Natural killer cell (primary cell): ENCODE results near the gene ARHGAP42. TPM values are rescaled to one million over a fixed set of nuclear protein-coding genes. Genes with fewer than 3 reads are reported as not detected.

ENCODE experiments used
- ATAC-seq, 3 donors: fragments of 150-1000 bp in 2 of 3; fragments of 200-7000 bp in 1 of 3; cut with Tn5 transposase; 1 replicate in 1 of 3; 2 replicates in 2 of 3; pipeline ENCODE4 v1.10.0; 2021; ENCODE audit warnings: mild to moderate bottlenecking in 2 of 3, moderate library complexity in 2 of 3
- DNase-seq, 2 donors: peaks; one replicate each; pipeline versions ENCODE4 v3.0.0 to v3.0.0-alpha.2; 2013 to 2021; ENCODE audit warnings: mixed read lengths in 1 of 2
- H3K27ac ChIP-seq: one replicate; pipeline ENCODE4 v1.5.1; 2013; ENCODE audit warnings: mild to moderate bottlenecking, low read length
- H3K27me3 ChIP-seq: one replicate; pipeline ENCODE4 v1.6.1; 2013; ENCODE audit warnings: low read length; ENCODE audit not compliant: control insufficient read depth, insufficient read depth
- H3K36me3 ChIP-seq: one replicate; pipeline ENCODE4 v1.6.1; 2013; ENCODE audit warnings: low read length; ENCODE audit not compliant: control insufficient read depth, insufficient read depth
- H3K4me1 ChIP-seq: one replicate; pipeline ENCODE4 v1.6.1; 2013; ENCODE audit warnings: low read length; ENCODE audit not compliant: control insufficient read depth, insufficient read depth
- H3K4me3 ChIP-seq: one replicate; pipeline ENCODE4 v1.5.1; 2013; ENCODE audit warnings: low read length
- H3K9me3 ChIP-seq: one replicate; pipeline ENCODE4 v1.6.1; 2013; ENCODE audit warnings: low read length; ENCODE audit not compliant: control insufficient read depth, insufficient read depth
- H3K27ac Mint-ChIP-seq, 2 donors: one replicate each; pipeline ENCODE4 v1.8.0; 2022; ENCODE audit warnings: mild to moderate bottlenecking in 2 of 2, mixed read lengths in 2 of 2, moderate library complexity in 1 of 2
- H3K27me3 Mint-ChIP-seq, 2 donors: one replicate each; pipeline ENCODE4 v1.8.0; 2022; ENCODE audit warnings: low read depth in 2 of 2, mixed read lengths in 2 of 2
- H3K36me3 Mint-ChIP-seq: one replicate; pipeline ENCODE4 v1.8.0; 2022; ENCODE audit warnings: mixed read lengths
- H3K4me1 Mint-ChIP-seq, 2 donors: one replicate each; pipeline ENCODE4 v1.8.0; 2022; ENCODE audit warnings: mixed read lengths in 2 of 2
- H3K4me3 Mint-ChIP-seq: one replicate; pipeline ENCODE4 v1.8.0; 2022; ENCODE audit warnings: mild to moderate bottlenecking, moderate library complexity, mixed read lengths
- H3K9me3 Mint-ChIP-seq, 2 donors: one replicate each; pipeline ENCODE4 v1.8.0; 2022; ENCODE audit warnings: mixed read lengths in 2 of 2
- WGBS: methylation state at CpG from one replicate; pipeline ENCODE4 v1.1.7; 2013; ENCODE audit warnings: missing lambda C conversion rate; ENCODE audit not compliant: insufficient coverage; 5-methylcytosine and 5-hydroxymethylcytosine counted together
- intact Hi-C: fragments of 100-400 bp; cut with micrococcal nuclease; formaldehyde crosslinking; loops from one replicate; pipeline ENCODE4 v1.14.2; 2022
- total RNA-seq, 4 donors: library from RNA; stranded (reverse); fragments of 120-200 nt in 1 of 4; gene quantifications; one replicate each; pipeline versions ENCODE4 v1.2.3 to v1.2.4, GENCODE V29; 2013 to 2022
- TF ChIP-seq, protein P1 (sequence below): fragments of 200-600 bp; IDR thresholded peaks from one replicate; pipeline ENCODE4 v1.8.0; 2022; ENCODE audit warnings: antibody characterized with exemption

The ARHGAP42 gene
- total RNA-seq, 3 donors from 2014 or later (not counting 1 experiment from before 2014, with no cell fraction given), result 6.0 to 7.6 (median 6.4) TPM

DNA sequence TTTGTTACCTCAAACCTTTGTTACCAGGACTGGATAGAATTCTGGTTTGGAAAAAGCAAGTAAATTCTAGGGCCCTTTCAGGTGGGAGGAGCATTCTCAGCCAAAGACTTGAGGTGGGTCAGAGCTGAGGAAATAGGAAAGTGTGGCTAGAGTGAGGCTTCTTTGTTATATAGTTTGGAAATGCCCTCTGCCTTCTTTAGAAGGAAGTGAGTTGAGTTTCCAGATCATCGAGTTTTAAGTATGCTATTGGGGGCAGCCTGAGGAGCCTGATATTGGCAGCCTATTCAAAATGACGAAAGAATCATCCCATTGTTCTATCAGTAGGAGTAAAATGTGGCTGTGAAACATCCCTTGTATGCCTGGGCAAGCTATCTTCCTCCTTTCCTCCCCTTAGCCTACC, 134.1 kb downstream of the ARHGAP42 start:
- Mint-ChIP-seq H3K4me3 (no peak overlapping the region), H3K4me1 (no peaks in the 10 kb centered on the region), H3K27ac (no peak overlapping the region), H3K27me3 (no peaks in the 10 kb centered on the region), H3K36me3 (no peaks in the 10 kb centered on the region), H3K9me3 (no peaks in the 10 kb centered on the region)
- Histone ChIP-seq H3K36me3 (no peaks in the 10 kb centered on the region), H3K27me3 (no peaks in the 10 kb centered on the region), H3K4me3 (no peak overlapping the region), H3K27ac (no peak overlapping the region), H3K9me3 (no peaks in the 10 kb centered on the region), H3K4me1 (no peaks in the 10 kb centered on the region)
- TF ChIP-seq, protein P1, sequence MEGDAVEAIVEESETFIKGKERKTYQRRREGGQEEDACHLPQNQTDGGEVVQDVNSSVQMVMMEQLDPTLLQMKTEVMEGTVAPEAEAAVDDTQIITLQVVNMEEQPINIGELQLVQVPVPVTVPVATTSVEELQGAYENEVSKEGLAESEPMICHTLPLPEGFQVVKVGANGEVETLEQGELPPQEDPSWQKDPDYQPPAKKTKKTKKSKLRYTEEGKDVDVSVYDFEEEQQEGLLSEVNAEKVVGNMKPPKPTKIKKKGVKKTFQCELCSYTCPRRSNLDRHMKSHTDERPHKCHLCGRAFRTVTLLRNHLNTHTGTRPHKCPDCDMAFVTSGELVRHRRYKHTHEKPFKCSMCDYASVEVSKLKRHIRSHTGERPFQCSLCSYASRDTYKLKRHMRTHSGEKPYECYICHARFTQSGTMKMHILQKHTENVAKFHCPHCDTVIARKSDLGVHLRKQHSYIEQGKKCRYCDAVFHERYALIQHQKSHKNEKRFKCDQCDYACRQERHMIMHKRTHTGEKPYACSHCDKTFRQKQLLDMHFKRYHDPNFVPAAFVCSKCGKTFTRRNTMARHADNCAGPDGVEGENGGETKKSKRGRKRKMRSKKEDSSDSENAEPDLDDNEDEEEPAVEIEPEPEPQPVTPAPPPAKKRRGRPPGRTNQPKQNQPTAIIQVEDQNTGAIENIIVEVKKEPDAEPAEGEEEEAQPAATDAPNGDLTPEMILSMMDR, result no peak
- intact Hi-C loops, result no loop called here
- WGBS, result 33% methylated on average over 1 of the region's 2 CpGs
- DNase-seq, result no peak
- no peak for ATAC-seq

DNA sequence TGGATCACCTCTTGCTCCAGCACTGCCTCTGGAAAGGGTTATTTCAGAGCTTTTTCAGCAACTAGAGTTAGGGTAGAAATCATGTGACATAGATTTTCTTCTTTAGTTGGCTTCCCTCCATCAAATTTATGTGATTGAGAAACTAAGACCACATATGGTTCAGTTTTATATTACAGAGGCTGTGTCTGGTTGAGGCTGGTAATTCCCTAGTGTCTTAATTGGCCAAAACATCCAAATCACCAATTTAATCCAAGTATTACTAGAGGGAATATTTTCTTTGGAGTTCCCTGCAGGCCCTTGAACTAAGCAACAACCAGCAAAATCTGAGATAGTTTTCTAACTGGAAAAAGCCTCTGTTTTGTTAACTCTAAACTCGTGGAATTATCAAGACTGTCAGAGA, 136.3 kb downstream of the ARHGAP42 start:
- no peaks in the 10 kb centered on the region for H3K27me3 ChIP-seq
- H3K4me3 ChIP-seq, result no peak overlapping the region
- H3K27me3 Mint-ChIP-seq, result no peaks in the 10 kb centered on the region
- no peak overlapping the region for H3K4me3 Mint-ChIP-seq
- no peak overlapping the region for H3K27ac ChIP-seq
- no CpG with 5 or more reads among the region's 1 CpG for WGBS
- H3K9me3 Mint-ChIP-seq, result no peaks in the 10 kb centered on the region
- ATAC-seq (no peak), DNase-seq (no peak)
- H3K4me1 ChIP-seq, result no peaks in the 10 kb centered on the region
- TF ChIP-seq, protein P1, result no peak
- H3K27ac Mint-ChIP-seq, result no peak overlapping the region
- intact Hi-C loops, result no loop called here
- H3K4me1 Mint-ChIP-seq, result peaks cover 6% of the 10 kb centered on the region in 2 donors
- no peaks in the 10 kb centered on the region for H3K36me3 Mint-ChIP-seq
- no peaks in the 10 kb centered on the region for H3K9me3 ChIP-seq
- H3K36me3 ChIP-seq, result no peaks in the 10 kb centered on the region

DNA sequence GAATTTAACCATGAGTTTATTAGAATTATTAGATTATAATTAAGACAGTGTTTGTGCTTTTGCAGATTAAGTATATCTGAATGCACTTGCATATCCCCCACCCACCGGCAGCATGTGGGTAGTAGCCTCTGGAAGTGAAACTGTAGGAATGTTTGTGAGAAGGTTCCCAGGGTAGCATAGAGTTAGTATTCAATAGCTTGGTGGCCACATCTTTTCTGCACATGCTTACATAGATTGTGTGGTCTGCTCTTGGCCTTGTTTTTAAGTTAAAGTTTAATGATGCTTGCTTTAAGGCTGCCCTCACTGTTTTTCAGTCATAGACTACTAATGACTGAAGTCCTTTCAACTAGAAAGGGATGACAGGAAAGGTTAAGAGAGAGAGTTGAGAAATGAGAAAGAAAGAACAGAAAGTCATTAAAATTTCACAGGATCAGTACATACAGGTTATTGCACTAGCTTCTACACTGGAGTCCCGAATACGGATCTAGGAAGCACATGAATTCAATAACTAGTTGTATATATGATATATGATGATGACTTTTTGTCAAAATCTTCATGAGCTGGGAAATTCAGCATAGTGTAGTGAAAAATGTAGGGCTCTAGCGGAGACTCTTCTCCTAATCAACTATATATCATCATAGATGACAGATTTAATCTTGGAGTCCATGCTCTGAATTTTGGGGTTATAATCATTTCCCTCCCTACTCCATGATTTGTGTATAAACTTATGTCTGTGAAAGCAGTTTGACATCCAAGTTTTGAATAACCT, 137.1 kb downstream of the ARHGAP42 start:
- intact Hi-C loops, result no loop called here
- H3K27ac ChIP-seq, result no peak overlapping the region
- H3K9me3 ChIP-seq, result no peaks in the 10 kb centered on the region
- 100% methylated on average over 1 of the region's 4 CpGs for WGBS
- DNase-seq (no peak), ATAC-seq (no peak)
- Mint-ChIP-seq H3K27ac (no peak overlapping the region), H3K4me3 (no peak overlapping the region), H3K36me3 (no peaks in the 10 kb centered on the region), H3K27me3 (no peaks in the 10 kb centered on the region), H3K9me3 (no peaks in the 10 kb centered on the region), H3K4me1 (peaks cover 6% of the 10 kb centered on the region in 2 donors)
- no peaks in the 10 kb centered on the region for H3K27me3 ChIP-seq
- no peaks in the 10 kb centered on the region for H3K4me1 ChIP-seq
- H3K4me3 ChIP-seq, result no peak overlapping the region
- TF ChIP-seq, protein P1, result no peak
- H3K36me3 ChIP-seq, result no peaks in the 10 kb centered on the region

DNA sequence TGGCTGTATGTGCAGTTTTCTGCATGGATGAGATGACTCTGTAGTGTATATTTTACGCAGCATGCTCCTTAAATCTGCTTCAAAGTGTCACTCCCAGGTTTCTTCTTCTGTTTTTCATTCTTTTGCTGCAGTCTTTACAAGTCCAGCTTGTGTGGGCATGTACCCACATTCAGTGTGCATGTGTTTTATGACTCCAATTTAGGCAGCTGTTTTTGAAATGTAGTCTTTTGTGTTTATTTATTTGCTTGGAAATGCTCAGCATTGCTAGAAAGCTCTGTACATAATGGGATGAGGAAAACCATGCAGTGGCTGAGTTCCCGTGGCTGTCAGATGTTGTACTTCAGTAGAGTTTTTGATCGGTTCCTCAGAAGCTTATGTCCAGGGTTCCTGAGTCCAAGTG, 138.5 kb downstream of the ARHGAP42 start:
- H3K9me3 Mint-ChIP-seq, result no peaks in the 10 kb centered on the region
- Histone ChIP-seq H3K9me3 (no peaks in the 10 kb centered on the region), H3K36me3 (no peaks in the 10 kb centered on the region), H3K4me1 (no peaks in the 10 kb centered on the region), H3K27ac (no peak overlapping the region), H3K27me3 (no peaks in the 10 kb centered on the region), H3K4me3 (no peak overlapping the region)
- peaks cover 6 to 9% of the 10 kb centered on the region in 2 donors for H3K4me1 Mint-ChIP-seq
- ATAC-seq (no peak), DNase-seq (no peak)
- no peaks in the 10 kb centered on the region for H3K36me3 Mint-ChIP-seq
- WGBS, result 97% methylated on average over 3 of the region's 3 CpGs
- intact Hi-C loops, result no loop called here
- no peak overlapping the region for H3K4me3 Mint-ChIP-seq
- no peak overlapping the region for H3K27ac Mint-ChIP-seq
- TF ChIP-seq, protein P1, result no peak
- H3K27me3 Mint-ChIP-seq, result no peaks in the 10 kb centered on the region
